Activated CD8-positive, alpha-beta memory T cell treated with anti-CD3 and anti-CD28 coated beads, Interleukin-2, amount 50 U/mL, for 48 hours (primary cell): Measurements from ENCODE around the gene TIPARP.

Experiments used
- DNase-seq: peaks from one replicate; pipeline ENCODE4 v3.0.0-alpha.2; 2020

TIPARP gene

GRCh38 chr3:156743859-156744258 is 69.5 kb downstream of the TIPARP start:
- DNase-seq: no peak

- no peak for DNase-seq
Measured at GRCh38 chr3:156744631-156745030, 70.2 kb downstream of the TIPARP start.

DNA sequence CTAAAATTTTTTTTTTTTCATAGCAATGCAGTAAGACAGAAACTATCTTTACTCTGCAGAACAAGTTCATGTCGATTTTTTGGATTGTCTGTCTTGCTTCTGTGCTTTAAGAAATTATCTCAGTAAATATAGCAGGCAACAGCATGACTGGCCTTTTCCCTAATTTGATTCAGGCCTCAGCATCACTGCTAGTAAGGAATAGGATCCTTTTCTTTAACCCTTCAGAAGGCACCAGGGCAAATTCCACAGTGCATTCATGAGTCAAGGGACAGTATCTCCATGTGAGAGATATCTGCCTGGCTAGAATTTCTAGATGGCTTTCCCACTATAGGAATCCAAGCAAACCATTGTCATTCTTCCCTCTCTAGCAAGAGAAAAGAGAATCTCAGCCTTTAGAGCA is 71.4 kb downstream of the TIPARP start:
- no peak for DNase-seq

DNA sequence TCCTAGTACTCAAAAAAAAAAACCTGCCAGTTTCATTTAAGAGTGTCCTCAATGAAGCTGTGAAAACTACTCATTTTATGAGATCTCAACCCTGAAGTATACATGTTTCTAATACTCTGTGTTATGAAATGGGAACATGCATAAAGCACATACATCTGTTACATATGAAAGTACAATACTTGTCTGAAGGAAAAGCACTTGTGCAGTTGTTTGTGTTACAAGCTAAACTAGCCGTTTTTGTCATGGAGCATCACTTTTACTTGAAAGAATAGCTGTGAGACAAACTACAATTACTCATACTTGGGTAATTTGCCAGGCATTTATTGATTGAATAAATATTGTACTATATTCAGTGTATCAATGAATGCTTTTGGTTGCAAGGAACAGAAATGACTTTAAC is 72.7 kb downstream of the TIPARP start:
- DNase-seq: no peak

DNA sequence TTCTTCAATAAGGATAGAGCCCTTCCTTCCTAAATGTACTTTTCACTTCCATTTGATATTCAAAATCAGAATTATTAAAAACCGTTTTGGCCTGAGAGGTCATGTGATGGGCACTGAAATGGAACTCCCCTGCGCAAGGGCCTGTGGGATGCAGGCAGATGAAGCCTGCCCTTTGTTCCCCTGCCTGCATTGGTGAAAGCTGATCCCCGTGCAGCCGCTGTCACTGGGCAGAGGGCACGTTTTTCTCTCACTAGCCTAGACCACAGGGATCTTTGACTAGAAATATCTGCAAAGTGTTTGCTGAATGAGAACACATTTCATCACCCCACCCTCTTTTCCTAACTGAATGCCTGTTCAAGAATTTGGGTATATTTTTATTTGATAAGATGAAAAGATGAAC is 74.9 kb downstream of the TIPARP start:
- no peak for DNase-seq

DNA sequence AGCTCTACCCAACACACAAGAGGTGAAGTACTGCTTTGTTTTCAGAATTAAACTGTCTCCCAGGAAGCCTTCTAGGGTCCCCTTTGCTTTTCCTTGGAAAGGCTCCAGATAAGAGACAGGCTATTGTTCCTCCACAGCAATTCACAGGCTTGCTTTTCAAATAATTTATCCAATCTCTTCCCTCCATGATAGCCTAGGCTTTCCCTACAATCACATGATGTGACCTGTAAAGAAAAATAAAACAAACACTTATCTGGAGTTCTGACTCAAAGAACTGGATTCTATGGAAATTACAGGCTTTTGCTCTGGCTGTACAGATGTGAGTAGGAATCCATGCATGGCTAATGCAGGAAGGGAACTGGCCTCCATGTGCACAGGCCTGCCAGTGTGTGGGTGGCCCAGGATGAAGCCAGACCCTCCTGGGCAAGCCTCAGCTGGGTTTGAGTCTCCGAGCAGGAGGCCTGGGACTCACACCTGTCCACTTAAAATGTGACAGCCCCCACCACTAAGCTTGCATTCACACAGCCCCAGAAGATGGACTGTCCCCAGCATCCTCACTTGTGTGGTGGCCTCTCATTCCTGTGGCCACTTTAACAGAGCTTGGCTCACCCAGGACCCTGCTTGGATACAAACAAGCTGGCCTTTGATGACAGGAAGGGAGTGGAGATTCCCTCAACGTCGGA is 75.9 kb downstream of the TIPARP start:
- DNase-seq: no peak

DNA sequence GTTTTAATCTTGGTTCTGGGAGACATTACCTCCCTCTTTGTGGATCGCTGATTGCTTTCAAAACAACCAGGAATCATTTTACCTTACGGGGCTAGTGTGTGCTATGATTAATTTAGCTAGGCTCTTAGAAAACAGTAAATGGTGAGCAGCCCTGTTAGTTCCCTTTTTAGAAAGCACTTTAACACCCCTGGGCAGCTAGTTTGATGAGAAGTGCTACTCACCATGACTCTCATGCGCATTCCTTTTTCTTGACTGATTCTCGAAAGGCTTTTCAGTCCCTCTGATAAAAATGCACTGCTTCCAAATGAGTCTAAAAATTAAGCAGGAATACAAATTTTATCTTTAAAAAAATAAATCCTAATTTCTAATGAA is 76.5 kb downstream of the TIPARP start:
- no peak for DNase-seq

GRCh38 chr3:156751461-156752025 is 77.2 kb downstream of the TIPARP start:
- no peak for DNase-seq
